ENCODE measurements around the gene PTPN14. TPM values are rescaled to one million over a fixed set of nuclear protein-coding genes. Genes with fewer than 3 reads are reported as not detected.

PTPN14 gene
- polyA plus RNA-seq, 3 donors from 2014 or later, result 0.04 TPM; not detected in 2

GRCh38 chr1:214419650-214420049, 131.8 kb downstream of the PTPN14 start:
- Mint-ChIP-seq H3K27me3 (ENCODE audit: low read depth in 3 of 3) (peaks cover 0 to 4% (median 2%) of the 10 kb centered on the region in 3 donors), H3K27ac (no peak overlapping the region), H3K4me3 (no peak overlapping the region), H3K9me3 (peaks cover 0 to 2% (median 0%) of the 10 kb centered on the region in 6 donors), H3K4me1 (peaks cover 4 to 7% of the 10 kb centered on the region in 2 donors), H3K36me3 (peaks cover 0 to 4% (median 0%) of the 10 kb centered on the region in 3 donors)
- no peak for DNase-seq

DNA sequence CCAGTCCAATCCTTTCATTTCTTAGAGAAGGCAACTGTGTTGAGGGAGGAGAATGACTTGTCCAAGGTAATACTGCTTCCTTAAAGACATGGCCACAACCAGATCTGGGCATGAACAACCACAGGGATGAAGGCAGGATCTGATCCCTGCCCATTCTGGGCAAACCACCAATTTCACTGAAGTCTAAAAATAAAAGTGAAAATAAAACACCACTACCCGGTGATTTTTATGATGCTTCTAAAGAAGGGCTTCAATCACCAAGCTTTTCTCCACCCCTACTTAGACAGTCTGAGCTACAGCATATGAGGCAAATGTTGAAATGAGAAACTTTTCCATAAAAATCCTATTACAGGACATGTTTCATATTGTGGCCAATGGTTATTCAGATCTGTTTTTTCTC, 133.0 kb downstream of the PTPN14 start:
- peaks cover 0 to 4% (median 0%) of the 10 kb centered on the region in 3 donors for H3K36me3 Mint-ChIP-seq
- H3K27ac Mint-ChIP-seq, result peak overlapping the region in 1 of 6 donors; percentile 57
- H3K4me3 Mint-ChIP-seq, result no peak overlapping the region
- H3K4me1 Mint-ChIP-seq, result peaks cover 6 to 7% of the 10 kb centered on the region in 2 donors
- DNase-seq, result no peak
- peaks cover 0 to 2% (median 0%) of the 10 kb centered on the region in 6 donors for H3K9me3 Mint-ChIP-seq
- H3K27me3 Mint-ChIP-seq (ENCODE audit: low read depth in 3 of 3), result peaks cover 0 to 2% (median 2%) of the 10 kb centered on the region in 3 donors

GRCh38 chr1:214417545-214418210, 133.7 kb downstream of the PTPN14 start:
- no peak overlapping the region for H3K4me3 Mint-ChIP-seq
- peaks cover 0 to 2% (median 2%) of the 10 kb centered on the region in 3 donors for H3K27me3 Mint-ChIP-seq (ENCODE audit: low read depth in 3 of 3)
- H3K4me1 Mint-ChIP-seq, result peaks cover 6 to 7% of the 10 kb centered on the region in 2 donors
- H3K27ac Mint-ChIP-seq, result no peak overlapping the region
- H3K36me3 Mint-ChIP-seq, result peaks cover 0 to 4% (median 0%) of the 10 kb centered on the region in 3 donors
- DNase-seq, result no peak
- peaks cover 0 to 2% (median 0%) of the 10 kb centered on the region in 6 donors for H3K9me3 Mint-ChIP-seq

DNA sequence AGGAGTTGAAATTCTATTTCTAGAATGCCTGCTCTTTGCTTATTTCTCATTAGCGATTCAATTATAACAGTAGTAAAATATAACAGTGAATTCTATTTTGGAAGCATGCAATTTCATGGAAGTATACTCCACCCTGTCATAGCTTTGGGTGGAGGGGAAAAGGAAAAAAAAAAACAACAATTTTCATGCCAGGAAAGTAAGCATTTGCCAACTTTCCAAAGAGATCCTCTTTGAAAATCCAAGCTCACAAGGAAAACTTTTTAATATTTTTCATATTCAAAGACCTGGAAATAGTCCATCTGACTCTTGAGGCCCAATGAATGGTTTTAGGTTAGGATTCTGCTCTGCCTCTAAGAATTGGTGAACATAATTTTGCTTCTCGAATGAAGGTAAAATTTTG, 134.5 kb downstream of the PTPN14 start:
- H3K9me3 Mint-ChIP-seq, result peaks cover 0 to 2% (median 0%) of the 10 kb centered on the region in 6 donors
- peaks cover 0 to 2% (median 2%) of the 10 kb centered on the region in 3 donors for H3K27me3 Mint-ChIP-seq (ENCODE audit: low read depth in 3 of 3)
- peaks cover 6 to 7% of the 10 kb centered on the region in 2 donors for H3K4me1 Mint-ChIP-seq
- no peak for DNase-seq
- peaks cover 0 to 3% (median 0%) of the 10 kb centered on the region in 3 donors for H3K36me3 Mint-ChIP-seq
- H3K27ac Mint-ChIP-seq, result no peak overlapping the region
- no peak overlapping the region for H3K4me3 Mint-ChIP-seq

GRCh38 chr1:214416417-214416816, 135.0 kb downstream of the PTPN14 start:
- no peak for DNase-seq
- H3K9me3 Mint-ChIP-seq, result no peaks in the 10 kb centered on the region
- no peak overlapping the region for H3K27ac Mint-ChIP-seq
- H3K36me3 Mint-ChIP-seq, result no peaks in the 10 kb centered on the region
- no peak overlapping the region for H3K4me3 Mint-ChIP-seq
- H3K4me1 Mint-ChIP-seq, result peaks cover 6 to 7% of the 10 kb centered on the region in 2 donors
- H3K27me3 Mint-ChIP-seq (ENCODE audit: low read depth in 3 of 3), result peaks cover 0 to 2% (median 2%) of the 10 kb centered on the region in 3 donors

GRCh38 chr1:214415131-214415530, 136.3 kb downstream of the PTPN14 start:
- Mint-ChIP-seq H3K4me1 (peaks cover 6 to 7% of the 10 kb centered on the region in 2 donors), H3K9me3 (no peaks in the 10 kb centered on the region), H3K27ac (no peak overlapping the region), H3K27me3 (ENCODE audit: low read depth in 3 of 3) (peaks cover 0 to 3% (median 2%) of the 10 kb centered on the region in 3 donors), H3K4me3 (no peak overlapping the region), H3K36me3 (no peaks in the 10 kb centered on the region)
- DNase-seq, result no peak

DNA sequence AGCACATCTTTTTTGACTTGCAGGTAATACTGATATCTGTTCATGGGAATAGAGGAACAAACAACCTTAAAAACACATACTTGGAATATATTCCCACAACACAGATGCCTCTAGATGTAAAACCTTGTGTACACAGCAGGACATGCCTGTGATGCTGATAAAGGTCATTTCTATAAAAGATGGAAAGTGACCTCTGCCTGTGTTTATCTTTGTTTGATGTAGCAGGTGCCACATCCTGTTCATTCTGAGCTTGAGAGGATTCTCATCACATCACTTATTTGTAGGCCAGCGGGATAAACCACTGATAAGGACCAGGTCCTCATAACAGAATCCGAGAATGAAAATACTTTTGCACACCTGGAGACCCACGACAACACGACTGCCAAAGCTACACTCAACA, 136.7 kb downstream of the PTPN14 start:
- H3K9me3 Mint-ChIP-seq, result no peaks in the 10 kb centered on the region
- DNase-seq, result no peak
- H3K4me3 Mint-ChIP-seq, result no peak overlapping the region
- no peak overlapping the region for H3K27ac Mint-ChIP-seq
- H3K4me1 Mint-ChIP-seq, result peaks cover 6 to 7% of the 10 kb centered on the region in 2 donors
- peaks cover 0 to 3% (median 2%) of the 10 kb centered on the region in 3 donors for H3K27me3 Mint-ChIP-seq (ENCODE audit: low read depth in 3 of 3)
- no peaks in the 10 kb centered on the region for H3K36me3 Mint-ChIP-seq

- H3K4me3 Mint-ChIP-seq, result no peak overlapping the region
- peaks cover 2% of the 10 kb centered on the region in 2 donors for H3K4me1 Mint-ChIP-seq
- H3K9me3 Mint-ChIP-seq, result no peaks in the 10 kb centered on the region
- no peak overlapping the region for H3K27ac Mint-ChIP-seq
- no peaks in the 10 kb centered on the region for H3K36me3 Mint-ChIP-seq
- peaks cover 0 to 3% (median 0%) of the 10 kb centered on the region in 3 donors for H3K27me3 Mint-ChIP-seq (ENCODE audit: low read depth in 3 of 3)
- no peak for DNase-seq
These were observed 138.1 kb downstream of the PTPN14 start for GRCh38 chr1:214413315-214413714.

DNA sequence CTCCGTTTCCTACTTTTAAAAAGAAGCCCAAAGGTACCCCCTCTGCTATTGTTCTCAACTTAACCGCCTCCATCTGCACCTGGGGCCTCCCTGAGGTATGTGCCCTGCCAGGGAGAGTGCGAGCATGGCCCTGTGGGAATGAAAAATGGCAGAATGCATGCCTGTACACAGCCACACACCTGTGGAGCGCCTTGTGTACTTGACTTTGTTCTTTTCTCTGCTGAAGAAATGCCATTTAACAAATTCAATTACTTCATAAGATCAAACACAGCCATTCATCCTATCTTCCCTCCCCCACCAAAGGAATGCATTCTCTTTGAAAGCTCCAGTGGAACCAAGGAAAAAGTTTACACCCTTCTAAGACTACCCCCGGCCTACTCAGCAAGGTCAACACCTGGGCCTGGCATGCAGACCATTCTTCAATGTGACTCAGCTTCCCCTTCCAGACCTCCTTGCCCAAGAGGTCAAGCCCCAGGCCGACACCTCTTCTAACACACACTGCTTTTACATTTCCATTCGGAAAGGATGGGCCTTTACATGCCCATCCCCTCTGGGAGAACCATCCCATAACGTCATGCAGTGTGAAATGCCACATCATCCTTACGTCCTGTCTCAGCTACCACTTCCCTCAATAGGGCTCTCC, 146.7 kb downstream of the PTPN14 start:
- no peak for DNase-seq
- H3K9me3 Mint-ChIP-seq, result no peaks in the 10 kb centered on the region
- no peak overlapping the region for H3K27ac Mint-ChIP-seq
- no peak overlapping the region for H3K4me3 Mint-ChIP-seq
- peaks cover 8 to 10% of the 10 kb centered on the region in 2 donors for H3K4me1 Mint-ChIP-seq
- no peaks in the 10 kb centered on the region for H3K27me3 Mint-ChIP-seq (ENCODE audit: low read depth in 3 of 3)
- H3K36me3 Mint-ChIP-seq, result no peaks in the 10 kb centered on the region

GRCh38 chr1:214404154-214404553, 147.2 kb downstream of the PTPN14 start:
- Mint-ChIP-seq H3K4me1 (peaks cover 13 to 16% of the 10 kb centered on the region in 2 donors), H3K36me3 (no peaks in the 10 kb centered on the region), H3K27ac (no peak overlapping the region), H3K4me3 (no peak overlapping the region), H3K27me3 (ENCODE audit: low read depth in 3 of 3) (no peaks in the 10 kb centered on the region), H3K9me3 (no peaks in the 10 kb centered on the region)
- no peak for DNase-seq

- Mint-ChIP-seq H3K4me3 (no peak overlapping the region), H3K9me3 (no peaks in the 10 kb centered on the region)
These were observed 148.0 kb downstream of the PTPN14 start for GRCh38 chr1:214403431-214403830.

GRCh38 chr1:214402613-214403083, 148.8 kb downstream of the PTPN14 start:
- Mint-ChIP-seq H3K27me3 (ENCODE audit: low read depth in 3 of 3) (no peaks in the 10 kb centered on the region), H3K4me1 (peaks cover 22 to 27% of the 10 kb centered on the region in 2 donors), H3K27ac (no peak overlapping the region), H3K9me3 (no peaks in the 10 kb centered on the region), H3K36me3 (no peaks in the 10 kb centered on the region), H3K4me3 (no peak overlapping the region)
- DNase-seq, result no peak

More at GRCh38 chr1:214403431-214403830, 148.0 kb downstream of the PTPN14 start:
- no peaks in the 10 kb centered on the region for H3K36me3 Mint-ChIP-seq
- no peaks in the 10 kb centered on the region for H3K27me3 Mint-ChIP-seq (ENCODE audit: low read depth in 3 of 3)
- DNase-seq, result no peak
- H3K27ac Mint-ChIP-seq, result no peak overlapping the region
- H3K4me1 Mint-ChIP-seq, result peaks cover 17 to 21% of the 10 kb centered on the region in 2 donors

DNA sequence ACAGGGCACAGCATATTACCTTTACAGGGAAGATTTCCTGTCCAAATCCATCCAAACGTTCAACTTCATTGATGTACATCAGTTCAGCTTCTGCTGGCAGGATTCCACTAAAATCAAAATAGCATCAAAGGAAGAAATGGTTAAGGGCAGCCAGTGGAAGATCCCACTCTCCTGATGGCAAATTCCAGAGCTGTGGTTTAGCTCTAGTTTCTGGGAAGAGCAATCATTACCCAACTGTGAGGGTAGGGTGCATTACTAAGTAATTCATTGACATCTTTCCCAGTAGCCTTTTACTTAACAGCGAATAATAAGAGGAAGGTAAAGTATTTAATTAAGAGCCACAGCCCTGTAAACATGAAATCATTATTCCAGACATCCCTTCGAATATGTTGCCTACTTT, 149.7 kb downstream of the PTPN14 start:
- DNase-seq, result no peak
- no peak overlapping the region for H3K4me3 Mint-ChIP-seq
- H3K27me3 Mint-ChIP-seq (ENCODE audit: low read depth in 3 of 3), result no peaks in the 10 kb centered on the region
- no peaks in the 10 kb centered on the region for H3K36me3 Mint-ChIP-seq
- H3K9me3 Mint-ChIP-seq, result no peaks in the 10 kb centered on the region
- H3K4me1 Mint-ChIP-seq, result peaks cover 24 to 33% of the 10 kb centered on the region in 2 donors
- no peak overlapping the region for H3K27ac Mint-ChIP-seq

DNA sequence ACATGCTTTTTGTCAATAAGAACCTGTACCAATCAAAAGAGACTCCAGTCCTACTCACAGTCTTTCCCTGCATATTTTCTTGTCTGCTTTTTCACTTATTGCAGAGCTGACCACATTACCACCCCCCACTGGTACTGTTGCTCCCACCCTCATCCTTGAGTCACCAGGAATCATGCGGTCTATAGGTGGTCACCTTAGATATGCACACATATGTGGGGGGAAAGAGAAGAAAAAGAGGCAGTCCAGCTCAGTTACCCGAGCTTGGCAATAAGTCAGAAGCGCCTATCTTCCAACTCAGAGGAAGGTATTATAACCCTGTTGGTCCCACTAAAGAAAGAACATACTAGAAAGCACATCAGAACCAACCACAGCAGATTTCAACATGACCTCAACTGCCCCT, 151.3 kb downstream of the PTPN14 start:
- DNase-seq, result no peak
- H3K9me3 Mint-ChIP-seq, result no peaks in the 10 kb centered on the region
- H3K4me3 Mint-ChIP-seq, result peak overlapping the region in 3 of 5 donors; percentile 56 to 64 (median 57)
- H3K27ac Mint-ChIP-seq, result peak overlapping the region in 2 of 6 donors; percentile 18 to 26
- peaks cover 24 to 38% of the 10 kb centered on the region in 2 donors for H3K4me1 Mint-ChIP-seq
- H3K27me3 Mint-ChIP-seq (ENCODE audit: low read depth in 3 of 3), result no peaks in the 10 kb centered on the region
- H3K36me3 Mint-ChIP-seq, result no peaks in the 10 kb centered on the region
